Astrocyte (in vitro differentiated cells and primary cell): ENCODE data around the gene POFUT2. TPM values are rescaled to one million over a fixed set of nuclear protein-coding genes. Genes with fewer than 3 reads are reported as not detected.

ENCODE experiments used
- DNase-seq: peaks from one replicate; pipeline ENCODE4 v3.0.0-alpha.2; 2010; ENCODE audit warnings: low read depth
- FAIRE-seq: peaks from 2 replicates; lab custom pipeline; 2011; peaks lifted over from hg19 to GRCh38; lab: Jason Lieb, UNC
- H2AFZ ChIP-seq: 2 replicates; pipeline ENCODE4 v1.6.0; 2012; ENCODE audit warnings: low read depth, low read length, inconsistent platforms
- H3K27ac ChIP-seq: 2 replicates; pipeline ENCODE4 v1.5.1; 2011; ENCODE audit warnings: low read depth, low read length, inconsistent platforms
- H3K27me3 ChIP-seq: 2 replicates; pipeline ENCODE4 v1.6.0; 2011; ENCODE audit warnings: low read length, inconsistent platforms; ENCODE audit not compliant: insufficient read depth
- H3K36me3 ChIP-seq: 2 replicates; pipeline ENCODE4 v1.5.1; 2011; ENCODE audit warnings: low read length, inconsistent platforms; ENCODE audit not compliant: insufficient read depth
- H3K4me1 ChIP-seq: 2 replicates; pipeline ENCODE4 v1.5.1; 2011; ENCODE audit warnings: low read length, inconsistent platforms; ENCODE audit not compliant: insufficient read depth
- H3K4me2 ChIP-seq: 2 replicates; pipeline ENCODE4 v1.6.0; 2012; ENCODE audit warnings: low read length, inconsistent platforms
- H3K4me3 ChIP-seq: 2 replicates; pipeline ENCODE4 v1.5.1; 2011; ENCODE audit warnings: low read depth, mild to moderate bottlenecking, low read length, inconsistent platforms; ENCODE audit not compliant: insufficient read depth
- H3K79me2 ChIP-seq: 2 replicates; pipeline ENCODE4 v1.6.0; 2012; ENCODE audit warnings: mild to moderate bottlenecking, low read length, inconsistent platforms; ENCODE audit not compliant: insufficient read depth
- H3K9ac ChIP-seq: 2 replicates; pipeline ENCODE4 v1.6.0; 2012; ENCODE audit warnings: mild to moderate bottlenecking, low read length, inconsistent platforms
- H3K9me3 ChIP-seq: 2 replicates; pipeline ENCODE4 v1.5.1; 2012; ENCODE audit warnings: low read depth, mild to moderate bottlenecking, low read length, inconsistent platforms; ENCODE audit not compliant: insufficient read depth
- H4K20me1 ChIP-seq: 2 replicates; pipeline ENCODE4 v1.6.0; 2012; ENCODE audit warnings: low read length, inconsistent platforms; ENCODE audit not compliant: insufficient read depth
- H3K27ac Mint-ChIP-seq: one replicate; pipeline ENCODE4 v1.8.0; 2021; ENCODE audit warnings: mild to moderate bottlenecking, mixed read lengths; ENCODE audit not compliant: unreplicated experiment
- H3K27me3 Mint-ChIP-seq: one replicate; pipeline ENCODE4 v1.8.0; 2021; ENCODE audit warnings: low read depth, mixed read lengths; ENCODE audit not compliant: unreplicated experiment
- H3K36me3 Mint-ChIP-seq: one replicate; pipeline ENCODE4 v1.8.0; 2021; ENCODE audit warnings: low read depth, mixed read lengths; ENCODE audit not compliant: unreplicated experiment
- H3K4me1 Mint-ChIP-seq: one replicate; pipeline ENCODE4 v1.8.0; 2021; ENCODE audit warnings: low read depth, mixed read lengths; ENCODE audit not compliant: unreplicated experiment
- H3K4me3 Mint-ChIP-seq: one replicate; pipeline ENCODE4 v1.8.0; 2021; ENCODE audit warnings: mild to moderate bottlenecking, moderate library complexity, mixed read lengths; ENCODE audit not compliant: unreplicated experiment
- H3K9me3 Mint-ChIP-seq: one replicate; pipeline ENCODE4 v1.8.0; 2021; ENCODE audit warnings: mild to moderate bottlenecking, mixed read lengths; ENCODE audit not compliant: unreplicated experiment
- EZH2 ChIP-seq: IDR thresholded peaks from 2 replicates; pipeline ENCODE4 v1.6.1; 2012; ENCODE audit warnings: mild to moderate bottlenecking, low read length, inconsistent platforms; ENCODE audit not compliant: insufficient read depth
- total RNA-seq: library from RNA; stranded (reverse); gene quantifications from 2 replicates; pipeline ENCODE4 v1.2.1, GENCODE V29; 2021
- TF ChIP-seq, protein P1 (sequence below): IDR thresholded peaks from 2 replicates; pipeline ENCODE4 v1.5.1; 2011; ENCODE audit warnings: low read depth, mild to moderate bottlenecking, inconsistent platforms, low read length, moderate library complexity; ENCODE audit not compliant: insufficient read depth

The POFUT2 gene
- total RNA-seq, 1 donor from 2014 or later = 109 TPM

DNA sequence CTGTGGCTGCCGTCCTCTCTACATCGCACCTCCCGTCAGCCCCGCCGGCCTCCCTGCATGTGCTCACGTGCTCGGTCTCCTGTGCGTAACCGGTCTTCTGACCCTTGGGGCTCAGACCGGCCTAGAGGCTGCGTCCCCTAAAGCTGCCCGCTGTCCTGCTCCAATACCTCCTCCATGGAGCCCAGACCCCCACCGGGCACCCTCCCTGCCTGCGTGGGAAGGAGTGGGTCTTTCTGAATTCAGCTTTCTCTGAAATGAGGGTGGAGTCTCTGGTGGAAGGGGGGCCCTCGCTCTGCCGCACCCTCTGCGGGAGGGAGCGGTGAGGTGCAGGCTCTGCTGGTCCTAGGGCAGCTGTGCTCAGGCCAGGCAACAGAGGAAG, 18.7 kb upstream of the POFUT2 start:
- no peak for FAIRE-seq
- H3K4me1 ChIP-seq = peaks cover 44% of the 10 kb centered on the region
- no peak overlapping the region for H2AFZ ChIP-seq
- peak overlapping the region; percentile 69 for H3K4me2 ChIP-seq
- no peaks in the 10 kb centered on the region for H3K9me3 ChIP-seq
- TF ChIP-seq, protein P1, sequence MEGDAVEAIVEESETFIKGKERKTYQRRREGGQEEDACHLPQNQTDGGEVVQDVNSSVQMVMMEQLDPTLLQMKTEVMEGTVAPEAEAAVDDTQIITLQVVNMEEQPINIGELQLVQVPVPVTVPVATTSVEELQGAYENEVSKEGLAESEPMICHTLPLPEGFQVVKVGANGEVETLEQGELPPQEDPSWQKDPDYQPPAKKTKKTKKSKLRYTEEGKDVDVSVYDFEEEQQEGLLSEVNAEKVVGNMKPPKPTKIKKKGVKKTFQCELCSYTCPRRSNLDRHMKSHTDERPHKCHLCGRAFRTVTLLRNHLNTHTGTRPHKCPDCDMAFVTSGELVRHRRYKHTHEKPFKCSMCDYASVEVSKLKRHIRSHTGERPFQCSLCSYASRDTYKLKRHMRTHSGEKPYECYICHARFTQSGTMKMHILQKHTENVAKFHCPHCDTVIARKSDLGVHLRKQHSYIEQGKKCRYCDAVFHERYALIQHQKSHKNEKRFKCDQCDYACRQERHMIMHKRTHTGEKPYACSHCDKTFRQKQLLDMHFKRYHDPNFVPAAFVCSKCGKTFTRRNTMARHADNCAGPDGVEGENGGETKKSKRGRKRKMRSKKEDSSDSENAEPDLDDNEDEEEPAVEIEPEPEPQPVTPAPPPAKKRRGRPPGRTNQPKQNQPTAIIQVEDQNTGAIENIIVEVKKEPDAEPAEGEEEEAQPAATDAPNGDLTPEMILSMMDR = no peak
- no peak for TF ChIP-seq EZH2
- Mint-ChIP-seq H3K4me1 (peaks cover 46% of the 10 kb centered on the region), H3K36me3 (peaks cover 4% of the 10 kb centered on the region), H3K4me3 (no peak overlapping the region), H3K27me3 (no peaks in the 10 kb centered on the region), H3K9me3 (peaks cover 2% of the 10 kb centered on the region), H3K27ac (no peak overlapping the region)
- H3K27me3 ChIP-seq = no peaks in the 10 kb centered on the region
- no peaks in the 10 kb centered on the region for H3K36me3 ChIP-seq
- no peaks in the 10 kb centered on the region for H3K79me2 ChIP-seq
- DNase-seq = no peak
- H3K4me3 ChIP-seq = no peak overlapping the region
- peak overlapping the region; percentile 62 for H3K27ac ChIP-seq
- H3K9ac ChIP-seq = peak overlapping the region; percentile 77
- no peaks in the 10 kb centered on the region for H4K20me1 ChIP-seq

DNA sequence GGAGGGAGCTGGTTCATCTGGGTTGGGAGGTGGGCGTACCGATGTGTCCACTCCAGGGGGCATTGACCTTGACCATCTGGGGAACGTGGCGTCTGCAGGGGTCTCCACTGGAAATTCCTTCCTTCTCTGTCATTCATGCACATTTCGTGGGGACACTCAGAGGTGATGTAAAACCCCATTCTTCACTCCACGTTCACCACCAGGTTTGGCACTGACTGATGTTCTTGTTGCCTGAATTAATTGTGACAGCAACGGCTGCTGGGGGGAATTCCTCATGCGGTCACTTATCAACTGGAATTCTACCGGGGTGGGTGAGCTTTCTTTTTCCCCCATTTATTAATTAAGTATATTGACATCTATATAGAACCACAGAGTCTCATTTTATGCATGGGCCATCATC, 18.1 kb upstream of the POFUT2 start:
- peaks cover 4% of the 10 kb centered on the region for H3K36me3 Mint-ChIP-seq
- peak; percentile 71 for DNase-seq
- no peak for FAIRE-seq
- Histone ChIP-seq H2AFZ (no peak overlapping the region), H3K27ac (peak overlapping the region; percentile 62), H3K4me1 (peaks cover 49% of the 10 kb centered on the region), H3K9me3 (no peaks in the 10 kb centered on the region), H3K36me3 (no peaks in the 10 kb centered on the region), H3K79me2 (no peaks in the 10 kb centered on the region), H3K4me3 (no peak overlapping the region), H4K20me1 (no peaks in the 10 kb centered on the region), H3K9ac (peak overlapping the region; percentile 77), H3K4me2 (no peak overlapping the region), H3K27me3 (no peaks in the 10 kb centered on the region)
- H3K4me1 Mint-ChIP-seq = peaks cover 44% of the 10 kb centered on the region
- no peaks in the 10 kb centered on the region for H3K27me3 Mint-ChIP-seq
- H3K27ac Mint-ChIP-seq = peak overlapping the region; percentile 58
- H3K4me3 Mint-ChIP-seq = peak overlapping the region; percentile 1
- TF ChIP-seq, protein P1 = no peak
- peaks cover 2% of the 10 kb centered on the region for H3K9me3 Mint-ChIP-seq

DNA sequence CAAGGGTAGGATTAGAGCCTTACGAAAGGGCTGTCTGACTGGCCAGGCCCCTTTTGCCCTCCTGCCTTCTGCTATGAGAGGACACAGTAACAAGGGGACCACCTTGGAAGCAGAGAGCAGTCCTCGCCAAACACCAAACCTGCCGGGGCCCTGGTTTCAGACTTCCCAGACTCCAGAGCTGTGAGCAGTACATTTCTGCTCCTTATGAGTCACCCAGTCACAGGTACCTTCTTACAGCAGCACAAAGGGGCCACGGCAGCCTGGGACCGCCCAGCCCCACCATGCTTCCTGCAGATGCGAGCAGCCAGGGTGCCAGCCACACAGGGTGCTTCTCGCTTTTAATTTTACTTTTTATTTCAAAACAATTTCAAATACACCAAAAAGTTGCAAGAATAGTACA, 17.2 kb upstream of the POFUT2 start:
- Histone ChIP-seq H3K4me1 (peaks cover 58% of the 10 kb centered on the region), H4K20me1 (no peaks in the 10 kb centered on the region), H3K4me3 (no peak overlapping the region), H3K9ac (no peak overlapping the region), H3K36me3 (no peaks in the 10 kb centered on the region), H3K9me3 (no peaks in the 10 kb centered on the region), H2AFZ (no peak overlapping the region), H3K27ac (peak overlapping the region; percentile 24), H3K27me3 (no peaks in the 10 kb centered on the region), H3K4me2 (no peak overlapping the region), H3K79me2 (no peaks in the 10 kb centered on the region)
- peaks cover 4% of the 10 kb centered on the region for H3K36me3 Mint-ChIP-seq
- peaks cover under 1% of the 10 kb centered on the region for H3K9me3 Mint-ChIP-seq
- DNase-seq (no peak), FAIRE-seq (no peak)
- H3K4me3 Mint-ChIP-seq = no peak overlapping the region
- no peak overlapping the region for H3K27ac Mint-ChIP-seq
- TF ChIP-seq, protein P1 = no peak
- no peak for TF ChIP-seq EZH2
- H3K4me1 Mint-ChIP-seq = peaks cover 53% of the 10 kb centered on the region
- H3K27me3 Mint-ChIP-seq = no peaks in the 10 kb centered on the region
